Lower leg skin (tissue), 4 donors: Measurements from ENCODE around the gene NLRP11. TPM values are rescaled to one million over a fixed set of nuclear protein-coding genes. Genes with fewer than 3 reads are reported as not detected.

Source experiments
- DNase-seq, 2 donors: peaks; one replicate each; pipeline ENCODE4 v3.0.0-alpha.2; 2019; ENCODE audit warnings: low spot score in 2 of 2
- H3K4me3 ChIP-seq: fragments of 200-600 bp; sonication (generic); 2 replicates; pipeline ENCODE4 v1.5.1; 2017; ENCODE audit warnings: mild to moderate bottlenecking, low read depth; ENCODE audit not compliant: poor library complexity, severe bottlenecking
- CTCF ChIP-seq, 3 donors: fragments of 450-650 bp; IDR thresholded peaks; one replicate each; pipeline ENCODE4 v1.5.1; 2016; ENCODE audit warnings: antibody characterized with exemption in 3 of 3, mild to moderate bottlenecking in 3 of 3, moderate library complexity in 2 of 3
- POLR2A ChIP-seq, 2 donors: fragments of 450-650 bp; IDR thresholded peaks; one replicate each; pipeline ENCODE4 v1.6.1; 2016 to 2017; ENCODE audit warnings: antibody characterized with exemption in 2 of 2, mild to moderate bottlenecking in 1 of 2, moderate library complexity in 1 of 2
- WGBS, 2 donors: methylation state at CpG; one replicate each; pipeline ENCODE4 v1.1.5; 2018; 5-methylcytosine and 5-hydroxymethylcytosine counted together
- intact Hi-C: fragments of 100-400 bp; cut with DNase I; formaldehyde crosslinking; loops from one replicate; pipeline ENCODE4 v1.15.0; 2023; ENCODE audit warnings: low total_unique reads
- total RNA-seq, 4 donors: library from RNA; depleted of rRNA; stranded (reverse); fragments of >200 nt; gene quantifications; one replicate each; pipeline ENCODE4 v1.1.0, GENCODE V29; 2016

NLRP11 gene
- total RNA-seq, 4 donors from 2014 or later = 0.10 TPM; not detected in 3

GRCh38 chr19:55811340-55811739 is 20.5 kb downstream of the NLRP11 start:
- no peak overlapping the region for H3K4me3 ChIP-seq
- intact Hi-C loops = no loop called here
- no peak for TF ChIP-seq POLR2A (IDR thresholded peaks at IDR 0.05)
- no peak for TF ChIP-seq CTCF (IDR thresholded peaks at IDR 0.05)
- WGBS, 2 donors = 46 to 66% methylated on average over 3 of the region's 3 CpGs
- no peak for DNase-seq

GRCh38 chr19:55809381-55810058 is 22.3 kb downstream of the NLRP11 start:
- H3K4me3 ChIP-seq = no peak overlapping the region
- intact Hi-C loops = no loop called here
- WGBS, 2 donors = 31 to 35% methylated on average over 20 of the region's 20 CpGs
- TF ChIP-seq CTCF (IDR thresholded peaks at IDR 0.05) (no peak), POLR2A (IDR thresholded peaks at IDR 0.05) (no peak)
- DNase-seq = no peak

- 83 to 88% methylated on average over 2 of the region's 2 CpGs for WGBS, 2 donors
- no peak for DNase-seq
Observed at GRCh38 chr19:55802281-55802680, 29.5 kb downstream of the NLRP11 start.

GRCh38 chr19:55801416-55801815 is 30.4 kb downstream of the NLRP11 start:
- TF ChIP-seq POLR2A (IDR thresholded peaks at IDR 0.05) (no peak), CTCF (IDR thresholded peaks at IDR 0.05) (no peak)
- intact Hi-C loops = no loop called here
- H3K4me3 ChIP-seq = no peak overlapping the region
- 71 to 77% methylated on average over 7 of the region's 7 CpGs for WGBS, 2 donors
- no peak for DNase-seq

More at GRCh38 chr19:55802281-55802680, 29.5 kb downstream of the NLRP11 start:
- no peak for TF ChIP-seq POLR2A (IDR thresholded peaks at IDR 0.05)
- no peak for TF ChIP-seq CTCF (IDR thresholded peaks at IDR 0.05)
- no peak overlapping the region for H3K4me3 ChIP-seq
- intact Hi-C loops = no loop called here

- WGBS, 2 donors = 87 to 90% methylated on average over 11 of the region's 11 CpGs
Observed at GRCh38 chr19:55795021-55795420, 36.8 kb downstream of the NLRP11 start.

More at GRCh38 chr19:55795021-55795420, 36.8 kb downstream of the NLRP11 start:
- intact Hi-C loops = no loop called here
- DNase-seq = no peak
- TF ChIP-seq CTCF (IDR thresholded peaks at IDR 0.05) = no peak
- no peak for TF ChIP-seq POLR2A (IDR thresholded peaks at IDR 0.05)
- no peak overlapping the region for H3K4me3 ChIP-seq
